Stimulated activated memory B cell treated with anti-CD40 and anti-IgM and Interleukin-4, amounts not matched to agents 10 μg/mL and 1 μg/mL and 100 μg/mL, for 72 hours (primary cell): ENCODE measurements around the gene TNS3.
A peak's percentile ranks its signal among the peaks of the same experiment; 100 is the strongest.

ENCODE experiments used
- ATAC-seq: fragments of 150-1000 bp; cut with Tn5 transposase; 2 replicates; pipeline ENCODE4 v1.10.0; 2021
- H3K27ac Mint-ChIP-seq: one replicate; pipeline ENCODE4 v1.8.0; 2022; ENCODE audit warnings: mild to moderate bottlenecking, mixed read lengths
- H3K27me3 Mint-ChIP-seq: one replicate; pipeline ENCODE4 v1.8.0; 2022; ENCODE audit warnings: mixed read lengths
- H3K36me3 Mint-ChIP-seq: one replicate; pipeline ENCODE4 v1.8.0; 2022; ENCODE audit warnings: mixed read lengths
- H3K4me1 Mint-ChIP-seq: one replicate; pipeline ENCODE4 v1.8.0; 2022; ENCODE audit warnings: mixed read lengths
- H3K4me3 Mint-ChIP-seq: one replicate; pipeline ENCODE4 v1.8.0; 2022; ENCODE audit warnings: mild to moderate bottlenecking, moderate library complexity, mixed read lengths
- H3K9me3 Mint-ChIP-seq: one replicate; pipeline ENCODE4 v1.8.0; 2022; ENCODE audit warnings: mixed read lengths

Gene TNS3

GRCh38 chr7:47389923-47390630 is 191.8 kb downstream of the TNS3 start:
- peak overlapping the region; percentile 65 for H3K27ac Mint-ChIP-seq
- no peak overlapping the region for H3K4me3 Mint-ChIP-seq
- H3K9me3 Mint-ChIP-seq: peaks cover 4% of the 10 kb centered on the region
- peaks cover 12% of the 10 kb centered on the region for H3K4me1 Mint-ChIP-seq
- H3K27me3 Mint-ChIP-seq: no peaks in the 10 kb centered on the region
- H3K36me3 Mint-ChIP-seq: peaks cover 61% of the 10 kb centered on the region
- no peak for ATAC-seq

DNA sequence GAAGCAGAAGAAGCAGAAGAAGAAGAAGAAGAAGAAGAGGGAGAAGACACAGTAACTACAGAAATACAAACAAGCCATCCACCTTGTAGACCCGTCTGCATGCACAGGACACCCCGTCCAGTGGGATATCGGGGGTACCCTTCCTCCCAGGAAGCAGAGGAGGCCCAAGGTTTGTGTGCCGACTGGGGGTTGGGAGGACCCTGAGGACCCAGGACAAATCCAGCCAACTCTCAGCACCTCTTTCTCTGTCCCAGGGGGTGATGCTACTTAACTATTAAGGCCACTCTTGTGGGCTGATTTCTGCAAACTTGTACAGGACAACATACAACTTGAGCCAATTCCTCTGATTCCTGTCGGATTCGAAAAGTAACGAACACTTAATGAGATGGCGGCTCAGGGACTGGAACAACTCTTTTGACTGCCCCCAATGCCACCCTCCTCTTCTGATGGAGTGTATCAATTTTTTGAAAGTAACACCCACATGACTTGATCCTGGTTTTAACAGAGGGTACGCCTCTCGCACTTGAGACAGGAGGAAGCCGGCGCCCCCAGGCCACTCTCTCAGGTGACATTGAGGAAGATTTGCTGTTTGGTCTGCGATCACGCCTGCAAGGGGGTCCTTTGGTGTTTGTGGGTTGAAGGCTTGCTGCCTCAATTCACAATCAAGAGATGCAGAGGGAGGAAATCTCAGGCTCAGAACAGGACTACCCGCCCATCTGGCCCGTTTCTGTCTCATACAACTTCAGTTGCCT is 192.6 kb downstream of the TNS3 start:
- Mint-ChIP-seq H3K4me1 (peaks cover 17% of the 10 kb centered on the region), H3K27me3 (no peaks in the 10 kb centered on the region), H3K36me3 (peaks cover 64% of the 10 kb centered on the region), H3K9me3 (peaks cover 4% of the 10 kb centered on the region), H3K27ac (peak overlapping the region; percentile 36), H3K4me3 (no peak overlapping the region)
- ATAC-seq: no peak

GRCh38 chr7:47387506-47387905 is 194.4 kb downstream of the TNS3 start:
- Mint-ChIP-seq H3K36me3 (peaks cover 62% of the 10 kb centered on the region), H3K27ac (no peak overlapping the region), H3K4me3 (no peak overlapping the region), H3K27me3 (no peaks in the 10 kb centered on the region), H3K9me3 (peaks cover 4% of the 10 kb centered on the region), H3K4me1 (peaks cover 19% of the 10 kb centered on the region)
- ATAC-seq: no peak

DNA sequence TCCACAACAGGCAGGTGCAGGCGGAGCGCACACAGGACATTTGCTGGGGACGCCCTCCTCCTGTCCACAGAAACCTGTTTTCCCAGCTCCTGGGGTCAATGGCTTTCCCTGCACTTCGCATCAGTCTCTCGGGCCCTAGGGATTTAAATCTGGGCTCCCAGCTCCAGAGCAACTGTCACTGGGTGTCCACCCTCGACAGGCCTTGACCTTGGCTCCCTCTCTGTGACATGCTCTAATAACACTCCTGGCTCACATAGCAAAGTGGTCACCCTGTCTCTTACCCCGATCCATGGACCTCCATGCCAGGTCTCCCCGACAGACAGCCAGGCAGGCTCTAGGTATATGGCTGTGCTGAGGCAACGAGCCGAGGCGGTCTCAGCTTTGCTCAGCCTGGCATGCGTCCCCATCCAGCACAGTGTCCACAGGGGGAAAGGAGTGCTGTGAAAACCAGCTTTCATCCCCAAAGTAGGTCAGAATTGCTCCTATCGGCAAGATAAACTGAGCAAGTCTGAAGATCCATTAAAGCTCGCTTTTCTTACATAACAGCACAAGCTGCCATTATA is 195.6 kb downstream of the TNS3 start:
- Mint-ChIP-seq H3K4me1 (peaks cover 18% of the 10 kb centered on the region), H3K36me3 (peaks cover 54% of the 10 kb centered on the region), H3K27me3 (no peaks in the 10 kb centered on the region), H3K9me3 (peaks cover 4% of the 10 kb centered on the region), H3K4me3 (no peak overlapping the region), H3K27ac (no peak overlapping the region)
- no peak for ATAC-seq

DNA sequence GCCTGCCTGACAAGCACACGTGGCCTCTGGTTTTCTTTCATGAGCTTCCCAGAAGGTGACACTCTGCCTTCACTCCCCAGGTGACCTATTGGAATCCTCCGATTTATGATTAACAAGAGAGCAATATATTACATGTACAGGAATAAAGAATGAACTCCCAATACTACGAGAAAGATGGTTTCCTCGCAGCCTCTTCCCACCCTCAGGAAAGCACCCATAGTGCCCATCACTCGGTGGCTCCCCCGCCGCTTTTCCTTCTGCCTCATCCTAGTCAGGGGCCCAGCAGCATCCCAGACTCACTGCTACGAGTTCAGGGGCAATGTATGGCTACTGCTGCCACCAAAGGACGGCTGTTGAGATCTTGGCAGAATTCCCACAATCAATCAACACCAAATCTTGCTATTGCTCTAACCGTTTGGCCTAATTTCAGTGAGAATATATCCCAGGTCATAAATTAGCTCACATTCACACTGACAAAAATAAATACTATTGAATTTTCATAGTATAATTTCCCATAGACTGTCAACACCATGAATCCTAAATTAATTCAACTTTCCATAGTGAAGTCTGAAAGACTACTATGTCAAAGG is 196.3 kb downstream of the TNS3 start:
- H3K9me3 Mint-ChIP-seq: peaks cover 4% of the 10 kb centered on the region
- H3K27me3 Mint-ChIP-seq: no peaks in the 10 kb centered on the region
- no peak overlapping the region for H3K27ac Mint-ChIP-seq
- H3K36me3 Mint-ChIP-seq: peaks cover 48% of the 10 kb centered on the region
- H3K4me3 Mint-ChIP-seq: no peak overlapping the region
- no peak for ATAC-seq
- peaks cover 11% of the 10 kb centered on the region for H3K4me1 Mint-ChIP-seq

- H3K4me3 Mint-ChIP-seq: no peak overlapping the region
- peaks cover 7% of the 10 kb centered on the region for H3K4me1 Mint-ChIP-seq
- peaks cover 4% of the 10 kb centered on the region for H3K9me3 Mint-ChIP-seq
- H3K27me3 Mint-ChIP-seq: no peaks in the 10 kb centered on the region
- H3K27ac Mint-ChIP-seq: no peak overlapping the region
- H3K36me3 Mint-ChIP-seq: peaks cover 49% of the 10 kb centered on the region
- no peak for ATAC-seq
These were observed 197.0 kb downstream of the TNS3 start for GRCh38 chr7:47384755-47385535.

GRCh38 chr7:47383696-47384445 is 198.0 kb downstream of the TNS3 start:
- peaks cover 47% of the 10 kb centered on the region for H3K36me3 Mint-ChIP-seq
- no peak overlapping the region for H3K4me3 Mint-ChIP-seq
- H3K4me1 Mint-ChIP-seq: peaks cover 7% of the 10 kb centered on the region
- peaks cover 3% of the 10 kb centered on the region for H3K9me3 Mint-ChIP-seq
- no peak for ATAC-seq
- H3K27ac Mint-ChIP-seq: no peak overlapping the region
- no peaks in the 10 kb centered on the region for H3K27me3 Mint-ChIP-seq

GRCh38 chr7:47383072-47383471 is 198.8 kb downstream of the TNS3 start:
- H3K4me3 Mint-ChIP-seq: no peak overlapping the region
- peaks cover 7% of the 10 kb centered on the region for H3K4me1 Mint-ChIP-seq
- no peaks in the 10 kb centered on the region for H3K9me3 Mint-ChIP-seq
- no peak overlapping the region for H3K27ac Mint-ChIP-seq
- no peak for ATAC-seq
- peaks cover 39% of the 10 kb centered on the region for H3K36me3 Mint-ChIP-seq
- H3K27me3 Mint-ChIP-seq: no peaks in the 10 kb centered on the region

DNA sequence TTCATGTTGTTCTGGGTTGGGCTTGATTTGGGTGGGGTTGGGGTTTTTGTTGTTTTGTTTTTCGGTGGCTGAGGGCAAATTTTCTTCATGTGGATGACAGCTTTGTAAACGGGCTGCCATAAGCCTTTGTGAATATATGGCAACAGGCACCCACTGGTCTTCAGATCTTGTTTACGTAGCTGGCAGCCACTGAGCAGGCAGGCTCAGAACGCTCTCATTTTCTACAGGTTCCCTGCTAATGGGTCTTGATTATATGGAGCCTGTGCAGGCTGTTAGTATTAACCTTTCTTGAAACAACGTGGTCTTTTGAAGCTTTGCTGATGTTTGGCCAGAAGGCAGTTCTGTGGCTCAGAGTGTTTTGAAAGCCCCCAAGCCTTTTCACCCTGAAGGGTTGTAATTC is 199.7 kb downstream of the TNS3 start:
- no peaks in the 10 kb centered on the region for H3K9me3 Mint-ChIP-seq
- H3K27ac Mint-ChIP-seq: no peak overlapping the region
- H3K36me3 Mint-ChIP-seq: peaks cover 40% of the 10 kb centered on the region
- no peaks in the 10 kb centered on the region for H3K27me3 Mint-ChIP-seq
- H3K4me1 Mint-ChIP-seq: peaks cover 7% of the 10 kb centered on the region
- H3K4me3 Mint-ChIP-seq: no peak overlapping the region
- no peak for ATAC-seq

- Mint-ChIP-seq H3K4me3 (no peak overlapping the region), H3K4me1 (peaks cover 7% of the 10 kb centered on the region), H3K27ac (no peak overlapping the region), H3K27me3 (no peaks in the 10 kb centered on the region), H3K36me3 (peaks cover 41% of the 10 kb centered on the region), H3K9me3 (no peaks in the 10 kb centered on the region)
- ATAC-seq: no peak
These were observed 200.8 kb downstream of the TNS3 start for GRCh38 chr7:47381134-47381495.

DNA sequence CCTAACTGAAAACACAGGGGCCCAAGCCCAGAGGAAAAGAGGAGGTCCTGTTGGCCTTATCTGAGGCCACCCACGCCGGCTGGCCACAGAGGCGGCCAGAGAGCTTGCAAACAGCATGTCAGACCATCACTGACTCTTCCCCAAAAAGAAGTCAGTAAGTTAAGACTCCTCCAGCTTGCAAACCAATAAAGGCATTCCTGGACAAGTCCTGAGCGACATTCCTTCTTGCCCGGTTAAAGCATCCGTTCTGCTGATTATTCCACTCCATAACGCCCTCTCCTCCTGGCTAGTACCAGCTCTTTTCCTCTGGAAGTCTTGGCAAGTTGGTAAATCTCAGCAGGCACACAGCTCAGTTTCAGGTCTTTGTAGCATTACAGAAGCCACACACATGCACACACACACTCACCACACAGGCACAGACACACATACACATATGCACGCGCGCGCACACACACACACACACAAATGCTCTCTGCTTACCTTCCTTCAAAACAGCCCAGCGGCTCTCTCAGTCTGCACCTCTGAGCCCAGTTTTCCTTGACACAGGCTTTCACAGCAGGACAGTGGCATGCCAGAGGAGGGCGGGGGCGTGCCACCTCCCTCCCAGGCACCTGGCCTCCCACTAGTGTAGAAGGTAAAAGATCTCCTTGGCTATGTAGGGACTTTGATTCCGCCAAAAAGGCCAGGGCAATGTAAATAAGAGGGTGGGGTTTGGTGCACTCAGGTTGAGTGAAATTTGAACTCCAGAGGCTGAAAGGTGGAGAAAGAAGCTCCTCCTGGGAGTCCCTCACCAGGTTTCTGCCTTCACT is 201.4 kb downstream of the TNS3 start:
- H3K27me3 Mint-ChIP-seq: no peaks in the 10 kb centered on the region
- no peak overlapping the region for H3K27ac Mint-ChIP-seq
- H3K4me3 Mint-ChIP-seq: no peak overlapping the region
- ATAC-seq: no peak
- peaks cover 7% of the 10 kb centered on the region for H3K4me1 Mint-ChIP-seq
- H3K36me3 Mint-ChIP-seq: peaks cover 40% of the 10 kb centered on the region
- H3K9me3 Mint-ChIP-seq: no peaks in the 10 kb centered on the region

GRCh38 chr7:47379629-47380324 is 202.1 kb downstream of the TNS3 start:
- H3K27ac Mint-ChIP-seq: no peak overlapping the region
- H3K4me1 Mint-ChIP-seq: peaks cover 7% of the 10 kb centered on the region
- no peaks in the 10 kb centered on the region for H3K27me3 Mint-ChIP-seq
- no peak overlapping the region for H3K4me3 Mint-ChIP-seq
- H3K9me3 Mint-ChIP-seq: no peaks in the 10 kb centered on the region
- peaks cover 35% of the 10 kb centered on the region for H3K36me3 Mint-ChIP-seq
- ATAC-seq: no peak

GRCh38 chr7:47378728-47379395 is 203.0 kb downstream of the TNS3 start:
- H3K4me3 Mint-ChIP-seq: no peak overlapping the region
- no peaks in the 10 kb centered on the region for H3K9me3 Mint-ChIP-seq
- H3K27ac Mint-ChIP-seq: no peak overlapping the region
- H3K36me3 Mint-ChIP-seq: peaks cover 26% of the 10 kb centered on the region
- no peak for ATAC-seq
- no peaks in the 10 kb centered on the region for H3K4me1 Mint-ChIP-seq
- H3K27me3 Mint-ChIP-seq: no peaks in the 10 kb centered on the region
